CD14-positive monocyte (primary cell): Measurements from ENCODE around the gene CKM. TPM values are rescaled to one million over a fixed set of nuclear protein-coding genes. Genes with fewer than 3 reads are reported as not detected.

Source experiments
- DNase-seq, 3 donors: peaks; one replicate each; pipeline ENCODE4 v3.0.0-alpha.2; 2011 to 2022
- H2AFZ ChIP-seq: 2 replicates; pipeline ENCODE4 v1.6.0; 2012; ENCODE audit warnings: mild to moderate bottlenecking, low read depth, low read length, inconsistent platforms; ENCODE audit not compliant: insufficient read depth, poor library complexity, severe bottlenecking
- H3K27ac ChIP-seq, 2 donors: 1 replicate in 1 of 2; 2 replicates in 1 of 2; pipeline ENCODE4 v1.5.1; 2012 to 2013; ENCODE audit warnings: low read length in 2 of 2, control low read depth in 1 of 2, inconsistent platforms in 1 of 2, low read depth in 1 of 2, mild to moderate bottlenecking in 1 of 2
- H3K27me3 ChIP-seq, 2 donors: one replicate each; pipeline versions ENCODE4 v1.6.0 to v1.6.1; 2011 to 2013; ENCODE audit warnings: low read length in 2 of 2; ENCODE audit not compliant: control insufficient read depth in 2 of 2, insufficient read depth in 2 of 2
- H3K36me3 ChIP-seq, 2 donors: replicated peaks in 1 of 2; 1 replicate in 1 of 2; 2 replicates in 1 of 2; pipeline versions ENCODE4 v1.5.1 to v1.6.1; 2012 to 2013; ENCODE audit warnings: low read length in 2 of 2, control low read depth in 1 of 2, inconsistent platforms in 1 of 2, mild to moderate bottlenecking in 1 of 2; ENCODE audit not compliant: insufficient read depth in 2 of 2, control insufficient read depth in 1 of 2
- H3K4me1 ChIP-seq, 2 donors: 1 replicate in 1 of 2; 2 replicates in 1 of 2; pipeline versions ENCODE4 v1.5.1 to v1.6.1; 2012 to 2013; ENCODE audit warnings: low read length in 2 of 2, control low read depth in 1 of 2, inconsistent platforms in 1 of 2, mild to moderate bottlenecking in 1 of 2, moderate library complexity in 1 of 2; ENCODE audit not compliant: insufficient read depth in 2 of 2, control insufficient read depth in 1 of 2
- H3K4me2 ChIP-seq: replicated peaks from 2 replicates; pipeline ENCODE3; 2012; ENCODE audit warnings: low read length, moderate library complexity, mild to moderate bottlenecking; ENCODE audit not compliant: poor library complexity, severe bottlenecking; ENCODE audit errors: extremely low read depth
- H3K4me3 ChIP-seq, 3 experiments: fragments of 200-600 bp in 1 of 3; sonication (generic) in 1 of 3; replicated peaks in 1 of 3; 1 replicate in 2 of 3; 2 replicates in 1 of 3; pipeline ENCODE4 v1.5.1; 2011 to 2013; ENCODE audit warnings: low read length in 3 of 3, mild to moderate bottlenecking in 3 of 3, control low read depth in 2 of 3, low read depth in 2 of 3, inconsistent platforms in 1 of 3, moderate library complexity in 1 of 3
- H3K79me2 ChIP-seq: 2 replicates; pipeline ENCODE4 v1.6.0; 2012; ENCODE audit warnings: mild to moderate bottlenecking, control low read depth, inconsistent platforms, low read length, moderate library complexity; ENCODE audit not compliant: insufficient read depth
- H3K9ac ChIP-seq: 2 replicates; pipeline ENCODE4 v1.6.0; 2017; ENCODE audit warnings: low read length, mild to moderate bottlenecking; ENCODE audit not compliant: insufficient read depth, poor library complexity, severe bottlenecking
- H3K9me3 ChIP-seq, 2 donors: replicated peaks in 1 of 2; 1 replicate in 1 of 2; 2 replicates in 1 of 2; pipeline versions ENCODE4 v1.5.1 to v1.6.1; 2012 to 2013; ENCODE audit warnings: low read length in 2 of 2, control low read depth in 1 of 2; ENCODE audit not compliant: control insufficient read depth in 1 of 2, insufficient read depth in 1 of 2
- H4K20me1 ChIP-seq: 2 replicates; pipeline ENCODE4 v1.6.0; 2012; ENCODE audit warnings: mild to moderate bottlenecking, low read length, control low read depth, moderate library complexity; ENCODE audit not compliant: insufficient read depth
- H3K27ac Mint-ChIP-seq, 7 donors: one replicate each; pipeline ENCODE4 v1.8.0; 2020; ENCODE audit warnings: mild to moderate bottlenecking in 7 of 7, mixed read lengths in 7 of 7, moderate library complexity in 6 of 7, inconsistent platforms in 2 of 7
- H3K27me3 Mint-ChIP-seq, 3 donors: one replicate each; pipeline ENCODE4 v1.8.0; 2021 to 2022; ENCODE audit warnings: low read depth in 3 of 3, mild to moderate bottlenecking in 3 of 3, mixed read lengths in 3 of 3, moderate library complexity in 3 of 3, inconsistent platforms in 1 of 3
- H3K36me3 Mint-ChIP-seq, 2 donors: one replicate each; pipeline ENCODE4 v1.8.0; 2020; ENCODE audit warnings: mixed read lengths in 2 of 2, inconsistent platforms in 1 of 2, mild to moderate bottlenecking in 1 of 2
- H3K4me1 Mint-ChIP-seq: one replicate; pipeline ENCODE4 v1.8.0; 2020; ENCODE audit warnings: mild to moderate bottlenecking, mixed read lengths
- H3K4me3 Mint-ChIP-seq, 2 donors: one replicate each; pipeline ENCODE4 v1.8.0; 2020; ENCODE audit warnings: mild to moderate bottlenecking in 2 of 2, mixed read lengths in 2 of 2, moderate library complexity in 1 of 2
- H3K9me3 Mint-ChIP-seq, 7 donors: one replicate each; pipeline ENCODE4 v1.8.0; 2020 to 2022; ENCODE audit warnings: mixed read lengths in 7 of 7, mild to moderate bottlenecking in 6 of 7, moderate library complexity in 6 of 7, inconsistent platforms in 2 of 7
- CTCF ChIP-seq: fragments of 200-600 bp; IDR thresholded peaks from one replicate; pipeline ENCODE4 v1.8.0; 2022; ENCODE audit warnings: antibody characterized with exemption, mild to moderate bottlenecking
- WGBS: methylation state at CpG from one replicate; pipeline ENCODE4 v1.1.5; 2013; ENCODE audit warnings: missing lambda C conversion rate; ENCODE audit not compliant: insufficient coverage; 5-methylcytosine and 5-hydroxymethylcytosine counted together
- intact Hi-C, 2 donors: fragments of 100-400 bp; cut with micrococcal nuclease; formaldehyde crosslinking; loops; one replicate each; pipeline versions ENCODE4 v1.15.0 to v1.15.1; 2023
- polyA plus RNA-seq, 3 donors: library from polyadenylated mRNA; depleted of rRNA in 1 of 3; unstranded in 2 of 3; stranded (reverse) in 1 of 3; fragments of 300-500 nt in 2 of 3; fragments of >200 nt in 1 of 3; fragmentation: Illumina TruSeq in 2 of 3; gene quantifications; 1 replicate in 2 of 3; 2 replicates in 1 of 3; pipeline ENCODE4 v1.2.3, GENCODE V29; 2012 to 2021

CKM gene
- polyA plus RNA-seq, 3 donors = 0.17 to 0.50 (median 0.24) TPM

- Histone ChIP-seq H3K9me3 (peaks cover 0 to 4% of the 10 kb centered on the region in 2 donors), H4K20me1 (no peaks in the 10 kb centered on the region), H3K4me3 (no peak overlapping the region), H3K79me2 (no peaks in the 10 kb centered on the region), H3K4me1 (peaks cover 3 to 9% of the 10 kb centered on the region in 2 donors), H3K4me2 (no peak overlapping the region), H3K27me3 (no peaks in the 10 kb centered on the region), H2AFZ (no peak overlapping the region), H3K27ac (no peak overlapping the region), H3K9ac (no peak overlapping the region), H3K36me3 (no peaks in the 10 kb centered on the region)
- Mint-ChIP-seq H3K4me3 (no peak overlapping the region), H3K4me1 (peaks cover 10% of the 10 kb centered on the region), H3K36me3 (peaks cover 4 to 5% of the 10 kb centered on the region in 2 donors), H3K27ac (no peak overlapping the region), H3K9me3 (peaks cover 2 to 11% (median 7%) of the 10 kb centered on the region in 7 donors), H3K27me3 (peaks cover 4 to 15% (median 7%) of the 10 kb centered on the region in 3 donors)
- 87% methylated on average over 19 of the region's 19 CpGs for WGBS
- no peak for DNase-seq
- TF ChIP-seq CTCF = no peak
- intact Hi-C loops = no loop called here
Measured at GRCh38 chr19:45307361-45307760, 15.3 kb downstream of the CKM start.

- H3K4me2 ChIP-seq = no peak overlapping the region
- no peak for TF ChIP-seq CTCF
Measured at GRCh38 chr19:45306518-45307027, 16.1 kb downstream of the CKM start.

More at GRCh38 chr19:45306518-45307027, 16.1 kb downstream of the CKM start:
- no peak overlapping the region for H3K4me3 ChIP-seq
- no peak overlapping the region for H3K9ac ChIP-seq
- no peak for DNase-seq
- peaks cover 0 to 4% of the 10 kb centered on the region in 2 donors for H3K9me3 ChIP-seq
- peaks cover 5 to 10% of the 10 kb centered on the region in 2 donors for H3K36me3 Mint-ChIP-seq
- peaks cover 2 to 11% (median 7%) of the 10 kb centered on the region in 7 donors for H3K9me3 Mint-ChIP-seq
- intact Hi-C loops = no loop called here
- 86% methylated on average over 14 of the region's 18 CpGs for WGBS
- peaks cover 4 to 15% (median 7%) of the 10 kb centered on the region in 3 donors for H3K27me3 Mint-ChIP-seq
- H2AFZ ChIP-seq = no peak overlapping the region
- H4K20me1 ChIP-seq = no peaks in the 10 kb centered on the region
- no peak overlapping the region for H3K4me3 Mint-ChIP-seq
- H3K4me1 ChIP-seq = peaks cover 0 to 5% of the 10 kb centered on the region in 2 donors
- no peak overlapping the region for H3K27ac ChIP-seq
- no peaks in the 10 kb centered on the region for H3K27me3 ChIP-seq
- peaks cover 6% of the 10 kb centered on the region for H3K4me1 Mint-ChIP-seq
- H3K79me2 ChIP-seq = no peaks in the 10 kb centered on the region
- H3K36me3 ChIP-seq = no peaks in the 10 kb centered on the region
- no peak overlapping the region for H3K27ac Mint-ChIP-seq
